Stimulated activated CD4-positive, alpha-beta T cell treated with anti-CD3 and anti-CD28 coated beads, Interleukin-2, amount 100 ng/mL, for 4 hours (primary cell): Measurements from ENCODE around the gene CEP41.
"Not testable (repeated sequence)": the region's sequence is repeated elsewhere in the genome, so short reads cannot be mapped to it uniquely, and the experiment has no call there.

Source experiments
- DNase-seq: peaks from one replicate; pipeline ENCODE4 v3.0.0-alpha.2; 2020; ENCODE audit warnings: low read depth

CEP41 gene

GRCh38 chr7:130387628-130388403 is 53.0 kb downstream of the CEP41 start:
- DNase-seq: no peak

DNA sequence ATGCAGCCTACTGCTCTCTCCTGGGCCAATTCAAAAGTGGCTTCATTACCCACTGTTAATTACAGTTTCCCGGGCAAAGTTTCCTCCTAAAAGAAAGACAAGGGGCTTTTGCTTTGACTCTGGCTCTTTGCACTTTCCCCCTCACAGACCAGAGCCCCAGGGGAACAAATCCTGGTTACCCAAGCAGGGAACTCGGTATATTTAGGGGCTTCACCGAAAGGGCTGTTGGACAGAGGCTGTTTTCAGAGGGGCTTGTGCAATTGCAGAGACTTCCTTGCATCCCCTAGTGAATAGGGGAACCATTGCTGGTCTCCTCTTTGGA is 53.5 kb downstream of the CEP41 start:
- DNase-seq: no peak

DNA sequence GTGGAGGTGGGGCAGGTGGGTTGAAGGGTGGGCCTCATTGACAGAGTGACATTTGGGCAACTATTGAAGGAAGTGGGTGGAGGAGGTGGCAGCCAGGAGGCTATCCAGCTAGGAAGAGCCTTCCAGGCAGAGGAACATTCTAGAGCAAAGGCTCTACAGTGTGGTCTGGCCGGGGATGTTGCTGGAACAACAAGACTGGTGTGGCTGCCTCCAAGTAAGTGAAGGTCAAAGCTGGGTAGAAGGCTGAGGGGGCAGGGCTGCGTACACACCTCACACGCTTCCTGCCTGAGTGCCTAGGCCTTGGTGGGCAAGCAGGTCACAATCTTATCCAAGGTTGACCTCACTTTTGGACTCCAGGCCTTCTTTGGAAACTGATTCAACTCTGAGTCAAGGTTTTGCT is 53.9 kb downstream of the CEP41 start:
- no peak for DNase-seq

DNA sequence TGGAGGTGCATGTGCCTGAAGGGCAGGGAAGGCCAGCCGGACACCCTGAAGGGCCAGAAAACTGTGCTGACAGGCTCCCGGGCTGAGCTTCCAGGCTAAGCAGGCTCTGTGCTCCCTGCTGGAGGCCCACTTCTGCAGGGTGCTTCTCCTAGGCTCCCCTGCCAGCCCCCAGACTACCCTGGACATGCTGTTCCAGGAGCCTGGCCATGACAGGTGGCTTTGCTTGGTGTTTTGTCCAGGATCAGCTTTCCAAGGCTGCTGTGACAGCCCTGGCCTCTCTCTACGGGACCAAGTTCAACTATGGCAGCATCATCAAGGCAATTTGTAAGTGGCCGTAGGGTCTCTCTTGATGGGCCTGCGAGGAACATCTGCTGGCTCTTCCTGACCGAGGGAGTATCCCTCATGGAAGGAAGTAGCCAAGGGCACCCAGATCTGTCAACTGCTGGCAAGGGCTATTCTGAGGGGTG is 55.2 kb downstream of the CEP41 start:
- no peak for DNase-seq

GRCh38 chr7:130384841-130385599 is 55.8 kb downstream of the CEP41 start:
- no peak for DNase-seq

DNA sequence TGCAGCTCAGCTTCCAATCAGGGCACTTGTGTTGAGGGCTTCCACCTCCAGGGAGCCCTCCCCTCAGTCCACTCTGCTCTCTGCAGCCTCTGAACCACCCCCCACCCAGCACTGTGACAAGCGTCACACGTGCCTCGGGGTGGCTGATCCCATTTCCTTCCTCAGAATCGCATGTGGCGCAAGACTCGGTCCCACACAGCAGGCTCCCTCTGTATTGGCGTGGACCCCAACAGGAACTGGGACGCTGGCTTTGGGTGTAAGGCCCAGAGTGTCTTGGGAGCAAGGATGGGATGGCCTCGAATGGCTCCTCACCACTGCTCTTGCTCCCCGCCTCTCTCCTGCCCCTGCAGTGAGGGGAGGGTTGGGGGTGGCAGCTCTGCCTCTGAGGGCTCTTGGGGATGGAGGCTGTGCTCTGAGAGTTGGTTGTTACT is 56.4 kb downstream of the CEP41 start:
- no peak for DNase-seq

- no peak for DNase-seq
These were observed 57.4 kb downstream of the CEP41 start for GRCh38 chr7:130383187-130383980.

- DNase-seq: no peak
These were observed 59.1 kb downstream of the CEP41 start for GRCh38 chr7:130381468-130382312.

DNA sequence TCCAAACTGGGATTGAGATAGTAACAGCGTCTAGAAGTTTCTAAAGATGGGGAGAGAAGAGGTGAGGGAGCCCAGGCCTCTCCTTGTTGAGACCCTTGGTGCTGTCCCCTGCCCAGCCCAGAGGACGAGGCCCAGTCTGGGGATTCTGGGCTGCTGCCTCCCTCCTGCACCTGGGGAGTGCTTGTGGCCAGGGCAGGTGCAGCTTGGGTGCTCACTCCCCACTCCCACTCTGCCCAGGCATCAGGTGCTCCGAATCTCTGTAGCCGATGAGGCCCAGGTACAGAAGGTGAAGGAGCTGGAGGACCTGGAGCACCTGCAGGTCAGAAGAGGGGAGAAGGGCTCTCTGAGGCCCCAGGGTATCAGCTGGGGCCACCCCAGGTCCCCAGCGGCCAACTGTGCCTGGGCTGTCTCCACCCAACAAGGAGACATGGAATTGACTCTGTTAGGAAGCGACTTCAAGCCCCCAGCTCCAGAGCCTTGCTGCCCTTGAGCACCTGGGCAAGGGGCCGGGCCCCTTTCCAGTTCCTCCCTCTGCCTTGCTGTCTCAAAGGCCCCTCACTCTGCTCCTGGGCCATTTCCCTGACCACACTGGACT is 59.9 kb downstream of the CEP41 start:
- DNase-seq: no peak

DNA sequence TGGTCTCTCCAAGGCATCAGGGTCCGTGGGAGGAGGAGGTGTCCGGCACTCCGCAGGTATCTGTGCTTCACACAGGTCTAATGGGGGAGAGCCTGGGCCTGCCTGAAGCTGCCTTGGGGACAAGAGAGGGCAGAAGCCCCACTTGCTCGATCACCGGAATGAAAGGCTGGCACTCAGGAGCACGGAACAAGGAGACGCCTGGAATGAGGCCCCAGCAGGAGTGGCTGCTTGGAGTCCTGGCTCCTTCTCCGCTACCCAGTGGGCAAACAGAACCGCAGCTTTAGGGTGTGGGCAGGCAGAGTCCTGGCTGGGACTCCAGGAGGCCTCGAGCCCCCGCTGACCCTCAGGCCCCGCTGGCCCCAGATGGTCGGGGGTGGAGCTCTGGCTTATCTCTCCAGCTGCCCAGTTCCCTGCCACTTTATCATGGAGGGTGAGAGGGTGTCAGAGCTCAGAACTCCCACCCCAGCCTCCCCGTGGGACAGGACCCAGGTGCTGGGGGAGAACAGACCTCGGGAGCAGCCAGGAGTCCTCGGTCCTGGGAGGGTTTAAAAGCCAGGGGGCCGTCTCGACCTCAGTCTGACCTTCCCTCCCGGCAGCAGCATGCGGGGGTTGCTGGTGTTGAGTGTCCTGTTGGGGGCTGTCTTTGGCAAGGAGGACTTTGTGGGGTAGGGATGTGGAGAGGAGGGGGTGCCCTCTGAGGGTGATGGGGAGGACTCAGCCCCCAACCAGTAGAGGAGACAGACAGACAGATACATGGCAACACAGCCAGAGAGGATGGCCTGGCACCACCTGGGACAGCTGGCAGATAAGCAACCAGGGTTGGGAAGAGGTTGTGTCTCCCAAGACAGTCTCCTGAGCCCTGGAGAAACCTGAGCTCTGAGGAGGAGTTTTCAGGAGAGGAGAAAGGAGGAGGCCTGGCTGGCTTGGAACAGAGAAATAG is 60.6 kb downstream of the CEP41 start, which contains the start of gene CPA1:
Gene CPA1 (plus strand): TSS at position 574 of the 940 bp plus-strand sequence. CDS start 27 bp downstream, at position 601.
- no peak for DNase-seq

GRCh38 chr7:130379532-130379920 is 61.3 kb downstream of the CEP41 start:
- DNase-seq: no peak

GRCh38 chr7:130379019-130379418 is 61.8 kb downstream of the CEP41 start:
- no peak for DNase-seq

- no peak for DNase-seq
These were observed 63.6 kb downstream of the CEP41 start for GRCh38 chr7:130377178-130377577.

- not testable (repeated sequence) for DNase-seq
These were observed 64.4 kb downstream of the CEP41 start for GRCh38 chr7:130376461-130376860.

DNA sequence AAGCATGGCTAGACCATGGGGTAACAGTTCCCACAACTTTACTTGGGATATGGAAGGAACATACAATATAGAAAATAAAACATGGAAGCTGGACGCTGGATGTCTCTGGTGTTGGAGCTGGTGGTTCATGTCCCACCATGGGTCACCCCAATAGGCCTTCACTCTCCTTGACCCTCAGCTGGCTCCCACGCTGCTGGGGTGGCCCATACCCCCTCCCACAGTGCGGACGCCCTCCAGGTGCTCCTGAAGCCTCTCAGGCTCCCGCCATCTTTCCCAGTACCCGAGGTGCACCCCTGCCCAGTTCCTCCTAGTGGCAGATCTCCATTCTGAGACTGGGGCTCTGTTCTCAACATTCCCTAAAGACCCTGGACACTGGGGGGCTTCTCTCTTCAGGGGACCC is 66.3 kb downstream of the CEP41 start:
- no peak for DNase-seq

DNA sequence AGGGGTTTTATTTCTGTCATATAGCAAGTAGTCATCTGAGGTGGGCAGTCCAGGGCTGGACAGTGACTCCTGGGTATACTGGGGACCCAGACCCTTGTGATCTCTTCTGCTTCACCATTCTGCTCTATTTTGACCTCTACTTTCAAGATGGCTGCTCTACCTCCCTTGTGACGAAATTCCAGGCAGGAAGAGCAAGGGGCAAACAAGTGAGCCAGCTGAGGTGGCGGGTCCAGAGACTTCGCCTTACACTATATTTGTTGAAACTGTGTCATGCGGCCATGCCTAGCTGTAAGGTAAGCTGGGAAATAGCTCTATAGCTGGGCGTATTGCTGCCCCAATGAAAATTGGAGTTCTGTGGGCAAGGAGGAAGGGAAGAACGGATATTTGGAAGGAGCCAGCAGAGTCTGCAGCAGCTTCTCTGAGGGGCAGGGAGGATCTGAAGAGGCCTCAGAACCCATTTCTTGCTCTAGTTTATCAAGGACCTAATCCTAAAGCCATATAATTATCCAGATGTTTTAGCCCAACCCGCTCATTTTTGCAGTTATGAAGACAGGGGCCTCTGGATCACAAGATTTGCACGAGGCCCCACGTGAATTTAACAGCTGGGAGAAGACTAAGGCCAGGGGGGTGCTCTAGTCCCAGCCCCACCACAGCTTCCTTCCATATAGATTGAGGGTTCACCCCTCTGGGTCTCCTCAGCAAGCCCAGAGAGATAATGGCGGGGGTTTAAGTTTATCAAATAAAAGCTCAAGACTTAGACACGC is 68.2 kb downstream of the CEP41 start:
- DNase-seq: no peak

DNA sequence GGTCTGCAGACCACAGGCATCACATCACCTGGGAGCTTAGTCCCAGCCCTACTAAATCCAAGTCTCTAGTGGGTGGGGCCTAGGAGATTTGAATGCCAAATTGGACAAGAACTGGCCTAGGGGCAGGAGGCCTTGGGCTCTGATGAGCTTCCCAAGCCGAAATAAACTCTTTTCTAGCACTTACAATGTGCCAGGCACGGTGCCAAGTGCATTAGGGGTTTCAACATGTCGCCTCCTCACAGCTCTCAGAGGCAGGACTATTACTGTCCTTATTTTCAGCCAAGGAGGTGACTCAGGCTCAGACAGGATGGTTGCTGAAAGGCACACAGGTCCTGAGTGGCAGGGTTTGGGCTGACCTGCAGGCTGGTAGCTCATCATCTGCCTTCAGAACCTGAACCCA is 69.8 kb downstream of the CEP41 start:
- no peak for DNase-seq

DNA sequence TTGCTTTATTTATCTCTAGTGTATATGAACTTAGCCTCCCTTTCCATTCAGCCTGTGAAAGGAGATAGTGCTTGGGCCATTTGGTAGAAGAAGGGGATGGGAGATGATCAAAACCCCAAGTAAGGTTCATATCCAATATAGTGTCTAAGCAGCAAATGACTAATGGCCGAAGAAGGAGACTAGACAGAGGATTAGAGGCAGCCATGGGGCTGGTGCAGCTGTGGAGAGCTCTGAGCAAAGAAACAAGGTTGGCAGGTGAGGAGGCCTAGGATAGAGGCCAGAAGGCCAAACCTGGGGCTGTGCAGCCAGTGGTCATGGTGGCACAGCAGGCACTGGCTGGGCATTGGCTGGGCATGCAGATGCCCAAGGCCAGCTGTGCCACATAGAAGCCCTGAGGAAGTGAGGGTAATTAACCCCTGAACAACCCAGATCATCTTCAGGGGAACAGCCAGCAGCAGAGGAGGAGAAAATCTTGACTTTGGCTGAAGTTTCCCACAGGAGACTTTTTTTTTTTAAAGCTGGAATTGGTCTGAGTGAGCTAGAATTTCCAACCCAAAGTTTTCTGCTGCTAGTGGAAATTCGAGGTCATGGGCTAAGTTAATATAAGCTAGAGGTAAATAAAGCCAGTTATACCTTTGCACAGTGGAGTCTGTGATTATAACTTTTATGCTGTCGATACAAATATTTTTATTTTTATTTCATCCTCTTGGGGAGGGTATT is 70.8 kb downstream of the CEP41 start:
- DNase-seq: no peak
